ENCODE results near the gene ATG4C.

The ATG4C gene

GRCh38 chr1:62904856-62905225 is 120.9 kb downstream of the ATG4C start:
- DNase-seq (ENCODE audit: low spot score), result no peak

- no peak for DNase-seq (ENCODE audit: low spot score)
Measured at GRCh38 chr1:62905309-62905708, 121.4 kb downstream of the ATG4C start.

- no peak for DNase-seq (ENCODE audit: low spot score)
Measured at GRCh38 chr1:62905872-62906271, 121.9 kb downstream of the ATG4C start.

- peak; percentile 8 for DNase-seq (ENCODE audit: low spot score)
Measured at GRCh38 chr1:62906428-62906886, 122.5 kb downstream of the ATG4C start.

- no peak for DNase-seq (ENCODE audit: low spot score)
Measured at GRCh38 chr1:62908168-62908695, 124.3 kb downstream of the ATG4C start.

- DNase-seq (ENCODE audit: low spot score), result peak; percentile 44
Measured at GRCh38 chr1:62912028-62912638, 128.2 kb downstream of the ATG4C start.
